ENCODE results near the gene CD6. TPM values are rescaled to one million over a fixed set of nuclear protein-coding genes. Genes with fewer than 3 reads are reported as not detected.

The CD6 gene
- total RNA-seq, 1 experiment from 2014 or later = 1.4 TPM

DNA sequence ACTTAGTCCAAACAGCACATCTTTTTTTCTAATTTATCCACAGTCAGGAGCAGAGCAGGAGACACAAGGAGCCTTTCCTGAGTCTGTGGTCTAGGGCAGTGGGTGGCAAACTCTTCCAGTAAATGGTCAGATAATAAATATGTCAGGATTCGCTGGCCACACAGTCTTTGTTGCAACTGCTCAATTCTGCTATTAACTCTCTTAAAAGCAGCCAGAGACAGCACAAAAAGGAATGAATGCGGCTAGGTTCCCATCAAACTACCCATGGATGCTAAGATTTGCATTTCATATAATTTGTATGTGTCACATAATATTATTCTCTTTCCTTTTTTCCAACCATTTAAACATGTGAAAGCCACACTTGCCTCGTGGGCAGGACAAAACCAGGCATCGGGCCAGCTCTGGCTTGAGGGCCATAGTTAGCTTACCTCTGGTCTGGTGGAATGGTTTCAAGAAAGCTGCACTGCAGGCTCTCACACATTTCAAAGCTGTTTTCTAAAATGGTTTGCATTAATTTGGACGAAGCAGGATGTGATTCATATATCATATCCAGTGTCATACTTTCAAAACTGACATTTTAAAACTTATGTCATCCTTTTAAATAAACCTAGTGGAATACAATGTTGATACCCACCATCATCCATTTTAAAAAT lies 66.1 kb downstream of the CD6 start:
- POLR2A ChIA-PET = no interaction called here
- no TSS peak for BruUV-seq (replicated peaks)
- CTCF ChIA-PET = no interaction called here
- Histone ChIP-seq H3K9me2 (ENCODE audit: insufficient read depth) (no peaks in the 10 kb centered on the region), H3K79me2 (ENCODE audit: insufficient read depth, low read length) (no peaks in the 10 kb centered on the region), H3K4me3 (replicated peaks in 1 of 2; ENCODE audit: low read depth in 1 of 2, low read length in 2 of 2) (no peak overlapping the region), H3K9ac (ENCODE audit: low read length) (no peak overlapping the region), H3K36me3 (ENCODE audit: control insufficient read depth in 1 of 2, insufficient read depth in 2 of 2, low read length in 2 of 2) (no peaks in the 10 kb centered on the region), H3K4me2 (ENCODE audit: low read length) (no peak overlapping the region), H3K9me3 (ENCODE audit: control insufficient read depth in 1 of 2, insufficient read depth in 1 of 2, low read depth in 1 of 2, low read length in 2 of 2) (no peaks in the 10 kb centered on the region), H2AFZ (ENCODE audit: low read depth, low read length, poor library complexity, severe bottlenecking) (no peak overlapping the region), H3K27me3 (ENCODE audit: insufficient read depth, low read length) (no peaks in the 10 kb centered on the region), H4K20me1 (ENCODE audit: insufficient read depth) (no peaks in the 10 kb centered on the region), H3K4me1 (ENCODE audit: control insufficient read depth in 1 of 2, insufficient read depth in 2 of 2, low read length in 2 of 2) (no peaks in the 10 kb centered on the region), H3K27ac (ENCODE audit: low read depth, low read length) (no peak overlapping the region)
- ATAC-seq (no peak), DNase-seq (ENCODE audit: low read depth, low spot score) (no peak)
- TF ChIP-seq ZBTB33 (IDR thresholded peaks at IDR 0.05; ENCODE audit: extremely low read depth, insufficient replicate concordance, low read length) (no peak), YY1 (IDR thresholded peaks at IDR 0.05; ENCODE audit: extremely low read depth, insufficient replicate concordance, low read depth, low read length) (no peak), EGR1 (IDR thresholded peaks at IDR 0.05; ENCODE audit: low read depth) (no peak), SRF (IDR thresholded peaks at IDR 0.05; ENCODE audit: low read depth) (no peak), POLR2AphosphoS5 (IDR thresholded peaks at IDR 0.05; ENCODE audit: low read depth, low read length) (no peak)
- intact Hi-C loops (cut with micrococcal nuclease) = no loop called here
- RAD21 ChIA-PET (ENCODE audit: low non-redundant PET in 1 of 2, low total read pairs in 2 of 2, uncharacterized antibody in 2 of 2, unreplicated experiment in 2 of 2) = no interaction called here

DNA sequence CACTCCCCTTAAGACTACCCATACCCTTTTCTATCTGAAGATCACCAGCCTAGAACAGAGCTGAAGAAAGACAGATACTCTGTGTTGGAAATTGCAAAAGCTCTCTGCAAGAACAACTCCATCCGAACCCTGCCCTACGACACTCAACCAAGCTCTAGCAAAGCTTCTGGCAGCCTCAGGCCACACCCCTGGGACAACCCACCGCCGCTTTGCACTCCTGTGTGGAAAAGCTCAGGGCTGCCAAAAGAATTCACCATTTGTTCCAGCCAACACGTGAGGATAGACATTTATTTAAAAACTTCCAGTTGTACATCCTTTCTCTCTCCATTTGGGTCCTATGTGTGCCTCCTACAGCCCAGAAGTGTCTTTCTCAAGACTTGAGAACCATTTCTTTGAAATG lies 68.4 kb downstream of the CD6 start:
- Histone ChIP-seq H3K27ac (ENCODE audit: low read depth, low read length) (no peak overlapping the region), H3K36me3 (ENCODE audit: control insufficient read depth in 1 of 2, insufficient read depth in 2 of 2, low read length in 2 of 2) (no peaks in the 10 kb centered on the region), H3K9me3 (ENCODE audit: control insufficient read depth in 1 of 2, insufficient read depth in 1 of 2, low read depth in 1 of 2, low read length in 2 of 2) (no peaks in the 10 kb centered on the region), H3K27me3 (ENCODE audit: insufficient read depth, low read length) (no peaks in the 10 kb centered on the region), H3K4me3 (replicated peaks in 1 of 2; ENCODE audit: low read depth in 1 of 2, low read length in 2 of 2) (no peak overlapping the region), H3K79me2 (ENCODE audit: insufficient read depth, low read length) (no peaks in the 10 kb centered on the region), H3K4me1 (ENCODE audit: control insufficient read depth in 1 of 2, insufficient read depth in 2 of 2, low read length in 2 of 2) (no peaks in the 10 kb centered on the region), H3K9me2 (ENCODE audit: insufficient read depth) (no peaks in the 10 kb centered on the region), H3K9ac (ENCODE audit: low read length) (no peak overlapping the region), H3K4me2 (ENCODE audit: low read length) (no peak overlapping the region), H4K20me1 (ENCODE audit: insufficient read depth) (no peaks in the 10 kb centered on the region), H2AFZ (ENCODE audit: low read depth, low read length, poor library complexity, severe bottlenecking) (no peak overlapping the region)
- ATAC-seq (no peak), DNase-seq (ENCODE audit: low read depth, low spot score) (no peak)
- BruUV-seq (replicated peaks) = no TSS peak
- RAD21 ChIA-PET (ENCODE audit: low non-redundant PET in 1 of 2, low total read pairs in 2 of 2, uncharacterized antibody in 2 of 2, unreplicated experiment in 2 of 2) = no interaction called here
- POLR2A ChIA-PET = no interaction called here
- intact Hi-C loops (cut with micrococcal nuclease) = no loop called here
- CTCF ChIA-PET = no interaction called here
- TF ChIP-seq CBX3 (IDR thresholded peaks at IDR 0.05; ENCODE audit: low read depth) (no peak), REST (IDR thresholded peaks at IDR 0.05; ENCODE audit: low read depth) (no peak), POLR2A (IDR thresholded peaks at IDR 0.05; ENCODE audit: borderline replicate concordance, extremely low read depth, insufficient read depth, insufficient read length) (no peak), ZNF274 (IDR thresholded peaks at IDR 0.05; ENCODE audit: low read depth, low read length) (no peak), MAX (IDR thresholded peaks at IDR 0.05) (no peak), CTCF (IDR thresholded peaks at IDR 0.05 in 2 of 3, conservative IDR thresholded peaks at IDR 0.05 in 1 of 3; ENCODE audit: borderline replicate concordance in 1 of 3, insufficient read depth in 1 of 3, low read depth in 2 of 3, low read length in 2 of 3) (no peak), EZH2phosphoT487 (IDR thresholded peaks at IDR 0.05; ENCODE audit: borderline replicate concordance) (no peak)

Measured in HCT116 (cell line).